Testis (tissue), 2 donors: ENCODE results near the gene SLC25A12.

Source experiments
- POLR2A ChIP-seq: fragments of 450-650 bp; IDR thresholded peaks from one replicate; pipeline ENCODE4 v1.6.1; 2017; ENCODE audit warnings: antibody characterized with exemption, mild to moderate bottlenecking, moderate library complexity
- TF ChIP-seq, protein P1 (sequence below), 3 experiments: fragments of 450-650 bp in 2 of 3; fragments of 200-600 bp in 1 of 3; sonication (generic) in 1 of 3; IDR thresholded peaks; one replicate each; pipeline ENCODE4 v1.5.1; 2016 to 2019; ENCODE audit warnings: antibody characterized with exemption in 3 of 3, mild to moderate bottlenecking in 2 of 3, moderate library complexity in 1 of 3

DNA sequence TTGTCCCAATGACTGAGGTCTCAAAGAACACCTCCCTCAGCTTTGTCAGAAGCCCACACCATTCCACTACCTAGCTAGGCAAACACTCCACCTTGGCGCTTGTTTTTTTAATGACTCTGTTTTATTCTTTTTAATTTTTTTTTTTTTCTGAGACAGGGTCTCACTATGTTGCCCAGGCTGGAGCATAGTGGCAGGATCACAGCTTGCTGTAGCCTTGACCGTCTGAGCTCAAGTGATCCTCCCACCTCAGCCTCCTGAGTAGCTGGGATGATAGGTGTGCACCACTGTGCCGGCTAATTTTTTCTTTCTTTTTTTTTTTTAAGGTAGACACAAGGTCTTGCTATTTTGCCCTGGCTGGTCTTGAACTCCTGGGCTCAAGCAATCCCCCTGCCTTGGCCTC, 101.9 kb downstream of the SLC25A12 start:
- TF ChIP-seq, protein P1, sequence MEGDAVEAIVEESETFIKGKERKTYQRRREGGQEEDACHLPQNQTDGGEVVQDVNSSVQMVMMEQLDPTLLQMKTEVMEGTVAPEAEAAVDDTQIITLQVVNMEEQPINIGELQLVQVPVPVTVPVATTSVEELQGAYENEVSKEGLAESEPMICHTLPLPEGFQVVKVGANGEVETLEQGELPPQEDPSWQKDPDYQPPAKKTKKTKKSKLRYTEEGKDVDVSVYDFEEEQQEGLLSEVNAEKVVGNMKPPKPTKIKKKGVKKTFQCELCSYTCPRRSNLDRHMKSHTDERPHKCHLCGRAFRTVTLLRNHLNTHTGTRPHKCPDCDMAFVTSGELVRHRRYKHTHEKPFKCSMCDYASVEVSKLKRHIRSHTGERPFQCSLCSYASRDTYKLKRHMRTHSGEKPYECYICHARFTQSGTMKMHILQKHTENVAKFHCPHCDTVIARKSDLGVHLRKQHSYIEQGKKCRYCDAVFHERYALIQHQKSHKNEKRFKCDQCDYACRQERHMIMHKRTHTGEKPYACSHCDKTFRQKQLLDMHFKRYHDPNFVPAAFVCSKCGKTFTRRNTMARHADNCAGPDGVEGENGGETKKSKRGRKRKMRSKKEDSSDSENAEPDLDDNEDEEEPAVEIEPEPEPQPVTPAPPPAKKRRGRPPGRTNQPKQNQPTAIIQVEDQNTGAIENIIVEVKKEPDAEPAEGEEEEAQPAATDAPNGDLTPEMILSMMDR (IDR thresholded peaks at IDR 0.05): no peak
- TF ChIP-seq POLR2A: no peak
